Measurements from ENCODE around the gene SPI1.

- TF ChIP-seq POLR2A (IDR thresholded peaks at IDR 0.05; ENCODE audit: low read depth, low read length) = no peak
- no peak for TF ChIP-seq TAF1 (IDR thresholded peaks at IDR 0.05; ENCODE audit: low read depth, low read length)
- no peak for TF ChIP-seq POLR2AphosphoS5 (IDR thresholded peaks at IDR 0.05; ENCODE audit: low read depth, low read length)
- TF ChIP-seq SPI1 (IDR thresholded peaks at IDR 0.05; ENCODE audit: low read depth, low read length) = no peak
- TF ChIP-seq PAX5 (IDR thresholded peaks at IDR 0.05; ENCODE audit: insufficient read depth, low read length, severe bottlenecking) = no peak
- TF ChIP-seq POU2F2 (IDR thresholded peaks at IDR 0.05; ENCODE audit: low read depth, low read length) = no peak
Observed at GRCh38 chr11:47353978-47354774, 24.2 kb downstream of the SPI1 start.

Data from GM12891 (cell line).